Neural progenitor cell (in vitro differentiated cells): ENCODE data around the gene METRNL.

Experiments used
- EZH2 ChIP-seq: fragments of 200-600 bp; sonication (generic); IDR thresholded peaks from 2 replicates; pipeline ENCODE4 v1.6.1; 2017; ENCODE audit warnings: antibody characterized with exemption, mild to moderate bottlenecking, moderate library complexity
- EZH2phosphoT487 ChIP-seq: fragments of 200-600 bp; sonication (generic); IDR thresholded peaks from 2 replicates; pipeline ENCODE4 v1.6.1; 2017; ENCODE audit warnings: antibody characterized with exemption
- TF ChIP-seq, protein P1 (sequence below): fragments of 200-600 bp; sonication (generic); IDR thresholded peaks from 2 replicates; pipeline ENCODE4 v1.5.1; 2017; ENCODE audit warnings: antibody characterized with exemption, mild to moderate bottlenecking

DNA sequence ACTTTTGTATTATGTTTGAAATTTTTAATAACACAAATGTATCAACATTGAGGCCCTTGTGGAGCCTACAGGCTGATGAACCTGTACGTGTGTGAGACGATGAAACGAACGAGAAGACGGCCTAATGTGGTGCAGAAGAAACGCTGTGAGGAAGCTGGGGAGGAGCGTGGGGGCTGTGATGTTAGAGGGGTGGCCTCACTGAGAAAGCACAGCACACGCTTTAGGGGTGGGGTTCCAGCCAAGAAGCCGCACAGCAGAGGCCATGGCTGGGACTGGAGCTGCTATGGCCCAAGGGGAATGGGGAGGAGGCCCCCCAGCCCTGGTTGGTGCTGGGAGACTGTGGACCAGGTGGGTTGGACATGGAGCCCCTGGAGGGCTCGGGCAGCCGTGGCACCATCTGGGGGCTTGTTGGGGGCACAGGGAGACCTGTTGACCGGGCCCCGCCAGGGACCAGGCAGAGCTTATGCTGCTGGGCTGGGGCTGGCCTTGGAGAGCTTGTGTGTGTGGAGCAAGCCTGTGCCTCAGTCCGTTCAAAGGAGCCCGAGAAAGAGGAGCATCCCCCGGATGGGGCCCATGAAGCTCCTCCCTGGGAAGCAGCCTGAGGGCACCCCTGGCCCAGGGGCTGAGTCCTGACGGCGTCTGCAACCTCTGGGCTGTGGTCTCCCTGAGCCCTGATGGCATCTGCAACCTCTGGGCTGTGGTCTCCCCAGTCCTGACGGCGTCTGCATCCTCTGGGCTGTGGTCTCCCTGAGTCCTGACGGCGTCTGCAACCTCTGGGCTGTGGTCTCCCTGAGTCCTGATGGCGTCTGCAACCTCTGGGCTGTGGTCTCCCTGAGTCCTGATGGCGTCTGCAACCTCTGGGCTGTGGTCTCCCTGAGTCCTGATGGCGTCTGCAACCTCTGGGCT is 44.7 kb downstream of the METRNL start:
- TF ChIP-seq, protein P1, sequence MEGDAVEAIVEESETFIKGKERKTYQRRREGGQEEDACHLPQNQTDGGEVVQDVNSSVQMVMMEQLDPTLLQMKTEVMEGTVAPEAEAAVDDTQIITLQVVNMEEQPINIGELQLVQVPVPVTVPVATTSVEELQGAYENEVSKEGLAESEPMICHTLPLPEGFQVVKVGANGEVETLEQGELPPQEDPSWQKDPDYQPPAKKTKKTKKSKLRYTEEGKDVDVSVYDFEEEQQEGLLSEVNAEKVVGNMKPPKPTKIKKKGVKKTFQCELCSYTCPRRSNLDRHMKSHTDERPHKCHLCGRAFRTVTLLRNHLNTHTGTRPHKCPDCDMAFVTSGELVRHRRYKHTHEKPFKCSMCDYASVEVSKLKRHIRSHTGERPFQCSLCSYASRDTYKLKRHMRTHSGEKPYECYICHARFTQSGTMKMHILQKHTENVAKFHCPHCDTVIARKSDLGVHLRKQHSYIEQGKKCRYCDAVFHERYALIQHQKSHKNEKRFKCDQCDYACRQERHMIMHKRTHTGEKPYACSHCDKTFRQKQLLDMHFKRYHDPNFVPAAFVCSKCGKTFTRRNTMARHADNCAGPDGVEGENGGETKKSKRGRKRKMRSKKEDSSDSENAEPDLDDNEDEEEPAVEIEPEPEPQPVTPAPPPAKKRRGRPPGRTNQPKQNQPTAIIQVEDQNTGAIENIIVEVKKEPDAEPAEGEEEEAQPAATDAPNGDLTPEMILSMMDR = no peak
- TF ChIP-seq EZH2phosphoT487 = no peak
- no peak for TF ChIP-seq EZH2
